ENCODE results near the gene LRRFIP1.

The LRRFIP1 gene

DNA sequence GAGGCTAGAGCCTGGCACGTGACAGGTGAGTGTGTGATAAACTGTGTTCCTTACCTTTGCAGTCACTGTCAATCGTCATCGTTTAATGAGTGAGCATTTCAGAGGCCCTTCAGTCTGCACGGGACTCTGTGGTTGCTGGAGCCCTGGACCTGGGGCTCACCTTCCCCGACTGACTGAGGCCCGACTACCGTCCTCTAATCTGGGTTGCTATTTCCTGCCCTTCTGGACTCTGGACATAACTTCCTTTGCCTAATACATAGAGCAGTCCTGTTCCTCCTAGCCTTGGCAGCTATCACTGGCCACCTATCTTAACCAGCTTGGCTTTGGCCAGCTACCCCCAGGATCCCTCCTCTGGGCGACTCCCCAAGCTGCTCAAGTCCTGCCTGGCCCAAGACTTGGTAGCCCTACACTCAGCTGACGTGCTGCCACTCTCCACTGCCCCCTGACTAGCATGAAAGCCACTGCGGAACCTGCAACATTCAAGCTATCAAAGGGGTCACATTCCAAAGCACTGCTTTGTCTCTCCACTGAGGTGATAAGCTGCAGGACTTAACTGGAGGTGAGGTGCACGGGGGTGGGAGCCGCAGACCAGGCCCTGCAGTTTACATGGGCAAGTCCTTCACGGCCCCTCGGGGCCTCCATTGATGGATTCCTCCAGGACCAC, 25.8 kb upstream of the LRRFIP1 start:
- no peak overlapping the region for H3K27ac ChIP-seq (replicated peaks)
- TF ChIP-seq POLR2AphosphoS5 (IDR thresholded peaks at IDR 0.05; ENCODE audit: low read depth), result no peak
- no peak for TF ChIP-seq SPI1 (IDR thresholded peaks at IDR 0.05; ENCODE audit: borderline replicate concordance, low read depth)
- TF ChIP-seq GABPA (IDR thresholded peaks at IDR 0.05; ENCODE audit: low read depth), result no peak
- TF ChIP-seq, protein P1, sequence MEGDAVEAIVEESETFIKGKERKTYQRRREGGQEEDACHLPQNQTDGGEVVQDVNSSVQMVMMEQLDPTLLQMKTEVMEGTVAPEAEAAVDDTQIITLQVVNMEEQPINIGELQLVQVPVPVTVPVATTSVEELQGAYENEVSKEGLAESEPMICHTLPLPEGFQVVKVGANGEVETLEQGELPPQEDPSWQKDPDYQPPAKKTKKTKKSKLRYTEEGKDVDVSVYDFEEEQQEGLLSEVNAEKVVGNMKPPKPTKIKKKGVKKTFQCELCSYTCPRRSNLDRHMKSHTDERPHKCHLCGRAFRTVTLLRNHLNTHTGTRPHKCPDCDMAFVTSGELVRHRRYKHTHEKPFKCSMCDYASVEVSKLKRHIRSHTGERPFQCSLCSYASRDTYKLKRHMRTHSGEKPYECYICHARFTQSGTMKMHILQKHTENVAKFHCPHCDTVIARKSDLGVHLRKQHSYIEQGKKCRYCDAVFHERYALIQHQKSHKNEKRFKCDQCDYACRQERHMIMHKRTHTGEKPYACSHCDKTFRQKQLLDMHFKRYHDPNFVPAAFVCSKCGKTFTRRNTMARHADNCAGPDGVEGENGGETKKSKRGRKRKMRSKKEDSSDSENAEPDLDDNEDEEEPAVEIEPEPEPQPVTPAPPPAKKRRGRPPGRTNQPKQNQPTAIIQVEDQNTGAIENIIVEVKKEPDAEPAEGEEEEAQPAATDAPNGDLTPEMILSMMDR (IDR thresholded peaks at IDR 0.05; ENCODE audit: insufficient read depth, low read length), result no peak
- no peak for TF ChIP-seq REST (IDR thresholded peaks at IDR 0.05; ENCODE audit: insufficient replicate concordance, low read depth)
- peaks cover 11% of the 10 kb centered on the region for H3K27me3 ChIP-seq (ENCODE audit: insufficient read depth, poor library complexity, severe bottlenecking)
- no peak for DNase-seq (ENCODE audit: low read depth in 1 of 2, low spot score in 1 of 2)
- no peak overlapping the region for H3K4me3 ChIP-seq (replicated peaks; ENCODE audit: insufficient read depth, low read length)

- no peak for DNase-seq (ENCODE audit: low read depth in 1 of 2, low spot score in 1 of 2)
- H3K27me3 ChIP-seq (ENCODE audit: insufficient read depth, poor library complexity, severe bottlenecking), result peaks cover 11% of the 10 kb centered on the region
- H3K27ac ChIP-seq (replicated peaks), result no peak overlapping the region
- H3K4me3 ChIP-seq (replicated peaks; ENCODE audit: insufficient read depth, low read length), result no peak overlapping the region
- TF ChIP-seq POLR2AphosphoS5 (IDR thresholded peaks at IDR 0.05; ENCODE audit: low read depth) (no peak), SPI1 (IDR thresholded peaks at IDR 0.05; ENCODE audit: borderline replicate concordance, low read depth) (no peak), REST (IDR thresholded peaks at IDR 0.05; ENCODE audit: insufficient replicate concordance, low read depth) (no peak), GABPA (IDR thresholded peaks at IDR 0.05; ENCODE audit: low read depth) (no peak)
- TF ChIP-seq, protein P1 (IDR thresholded peaks at IDR 0.05; ENCODE audit: insufficient read depth, low read length), result no peak
These were observed 25.0 kb upstream of the LRRFIP1 start for GRCh38 chr2:237602409-237602808.

- TF ChIP-seq, protein P1 (IDR thresholded peaks at IDR 0.05; ENCODE audit: insufficient read depth, low read length), result no peak
- TF ChIP-seq GABPA (IDR thresholded peaks at IDR 0.05; ENCODE audit: low read depth), result no peak
- no peak for TF ChIP-seq REST (IDR thresholded peaks at IDR 0.05; ENCODE audit: insufficient replicate concordance, low read depth)
- TF ChIP-seq POLR2AphosphoS5 (IDR thresholded peaks at IDR 0.05; ENCODE audit: low read depth), result no peak
- TF ChIP-seq SPI1 (IDR thresholded peaks at IDR 0.05; ENCODE audit: borderline replicate concordance, low read depth), result no peak
- H3K27me3 ChIP-seq (ENCODE audit: insufficient read depth, poor library complexity, severe bottlenecking), result peaks cover 11% of the 10 kb centered on the region
- no peak overlapping the region for H3K27ac ChIP-seq (replicated peaks)
- DNase-seq (ENCODE audit: low read depth in 1 of 2, low spot score in 1 of 2), result no peak
- H3K4me3 ChIP-seq (replicated peaks; ENCODE audit: insufficient read depth, low read length), result no peak overlapping the region
These were observed 24.2 kb upstream of the LRRFIP1 start for GRCh38 chr2:237603049-237603717.
